Natural killer cell (primary cell): Measurements from ENCODE around the gene PRLH. TPM values are rescaled to one million over a fixed set of nuclear protein-coding genes. Genes with fewer than 3 reads are reported as not detected.

ENCODE experiments used
- ATAC-seq, 3 donors: fragments of 150-1000 bp in 2 of 3; fragments of 200-7000 bp in 1 of 3; cut with Tn5 transposase; 1 replicate in 1 of 3; 2 replicates in 2 of 3; pipeline ENCODE4 v1.10.0; 2021; ENCODE audit warnings: mild to moderate bottlenecking in 2 of 3, moderate library complexity in 2 of 3
- DNase-seq, 2 donors: peaks; one replicate each; pipeline versions ENCODE4 v3.0.0 to v3.0.0-alpha.2; 2013 to 2021; ENCODE audit warnings: mixed read lengths in 1 of 2
- H3K27ac ChIP-seq: one replicate; pipeline ENCODE4 v1.5.1; 2013; ENCODE audit warnings: mild to moderate bottlenecking, low read length
- H3K27me3 ChIP-seq: one replicate; pipeline ENCODE4 v1.6.1; 2013; ENCODE audit warnings: low read length; ENCODE audit not compliant: control insufficient read depth, insufficient read depth
- H3K36me3 ChIP-seq: one replicate; pipeline ENCODE4 v1.6.1; 2013; ENCODE audit warnings: low read length; ENCODE audit not compliant: control insufficient read depth, insufficient read depth
- H3K4me1 ChIP-seq: one replicate; pipeline ENCODE4 v1.6.1; 2013; ENCODE audit warnings: low read length; ENCODE audit not compliant: control insufficient read depth, insufficient read depth
- H3K4me3 ChIP-seq: one replicate; pipeline ENCODE4 v1.5.1; 2013; ENCODE audit warnings: low read length
- H3K9me3 ChIP-seq: one replicate; pipeline ENCODE4 v1.6.1; 2013; ENCODE audit warnings: low read length; ENCODE audit not compliant: control insufficient read depth, insufficient read depth
- H3K27ac Mint-ChIP-seq, 2 donors: one replicate each; pipeline ENCODE4 v1.8.0; 2022; ENCODE audit warnings: mild to moderate bottlenecking in 2 of 2, mixed read lengths in 2 of 2, moderate library complexity in 1 of 2
- H3K27me3 Mint-ChIP-seq, 2 donors: one replicate each; pipeline ENCODE4 v1.8.0; 2022; ENCODE audit warnings: low read depth in 2 of 2, mixed read lengths in 2 of 2
- H3K36me3 Mint-ChIP-seq: one replicate; pipeline ENCODE4 v1.8.0; 2022; ENCODE audit warnings: mixed read lengths
- H3K4me1 Mint-ChIP-seq, 2 donors: one replicate each; pipeline ENCODE4 v1.8.0; 2022; ENCODE audit warnings: mixed read lengths in 2 of 2
- H3K4me3 Mint-ChIP-seq: one replicate; pipeline ENCODE4 v1.8.0; 2022; ENCODE audit warnings: mild to moderate bottlenecking, moderate library complexity, mixed read lengths
- H3K9me3 Mint-ChIP-seq, 2 donors: one replicate each; pipeline ENCODE4 v1.8.0; 2022; ENCODE audit warnings: mixed read lengths in 2 of 2
- CTCF ChIP-seq: fragments of 200-600 bp; IDR thresholded peaks from one replicate; pipeline ENCODE4 v1.8.0; 2022; ENCODE audit warnings: antibody characterized with exemption
- WGBS: methylation state at CpG from one replicate; pipeline ENCODE4 v1.1.7; 2013; ENCODE audit warnings: missing lambda C conversion rate; ENCODE audit not compliant: insufficient coverage; 5-methylcytosine and 5-hydroxymethylcytosine counted together
- intact Hi-C: fragments of 100-400 bp; cut with micrococcal nuclease; formaldehyde crosslinking; loops from one replicate; pipeline ENCODE4 v1.14.2; 2022
- total RNA-seq, 4 donors: library from RNA; stranded (reverse); fragments of 120-200 nt in 1 of 4; gene quantifications; one replicate each; pipeline versions ENCODE4 v1.2.3 to v1.2.4, GENCODE V29; 2013 to 2022

Gene PRLH
- total RNA-seq, 3 donors from 2014 or later (not counting 1 experiment from before 2014, with no cell fraction given) = not detected

GRCh38 chr2:237574467-237574866, 8.1 kb downstream of the PRLH start:
- no peaks in the 10 kb centered on the region for H3K36me3 ChIP-seq
- 92% methylated on average over 9 of the region's 9 CpGs for WGBS
- no peaks in the 10 kb centered on the region for H3K36me3 Mint-ChIP-seq
- H3K4me3 Mint-ChIP-seq = no peak overlapping the region
- H3K9me3 Mint-ChIP-seq = no peaks in the 10 kb centered on the region
- peaks cover 0 to 3% of the 10 kb centered on the region in 2 donors for H3K27me3 Mint-ChIP-seq
- no peak overlapping the region for H3K4me3 ChIP-seq
- H3K27ac ChIP-seq = no peak overlapping the region
- ATAC-seq (no peak), DNase-seq (no peak)
- H3K27ac Mint-ChIP-seq = no peak overlapping the region
- peaks cover 6% of the 10 kb centered on the region for H3K4me1 ChIP-seq
- no peaks in the 10 kb centered on the region for H3K27me3 ChIP-seq
- no peaks in the 10 kb centered on the region for H3K9me3 ChIP-seq
- intact Hi-C loops = loop anchor here (5.0 kb wide), 2 partner anchors 152 to 422 kb away; no protein-coding TSS in a partner anchor
- no peak for TF ChIP-seq CTCF
- H3K4me1 Mint-ChIP-seq = peaks cover 5 to 6% of the 10 kb centered on the region in 2 donors

- Histone ChIP-seq H3K9me3 (no peaks in the 10 kb centered on the region), H3K4me3 (no peak overlapping the region), H3K4me1 (peaks cover 6% of the 10 kb centered on the region), H3K27me3 (no peaks in the 10 kb centered on the region), H3K36me3 (no peaks in the 10 kb centered on the region), H3K27ac (no peak overlapping the region)
- ATAC-seq (no peak), DNase-seq (no peak)
- intact Hi-C loops = loop anchor here (5.0 kb wide), 2 partner anchors 153 to 423 kb away; no protein-coding TSS in a partner anchor
- no peaks in the 10 kb centered on the region for H3K27me3 Mint-ChIP-seq
- H3K27ac Mint-ChIP-seq = no peak overlapping the region
- TF ChIP-seq CTCF = no peak
- peaks cover 5 to 6% of the 10 kb centered on the region in 2 donors for H3K4me1 Mint-ChIP-seq
- no peak overlapping the region for H3K4me3 Mint-ChIP-seq
- H3K9me3 Mint-ChIP-seq = no peaks in the 10 kb centered on the region
- H3K36me3 Mint-ChIP-seq = no peaks in the 10 kb centered on the region
- WGBS = 84% methylated on average over 24 of the region's 25 CpGs
Observed at GRCh38 chr2:237574894-237575868, 8.8 kb downstream of the PRLH start.

- Mint-ChIP-seq H3K9me3 (no peaks in the 10 kb centered on the region), H3K27ac (no peak overlapping the region), H3K4me3 (no peak overlapping the region), H3K36me3 (no peaks in the 10 kb centered on the region), H3K4me1 (peaks cover 5 to 6% of the 10 kb centered on the region in 2 donors), H3K27me3 (no peaks in the 10 kb centered on the region)
- Histone ChIP-seq H3K9me3 (no peaks in the 10 kb centered on the region), H3K27ac (no peak overlapping the region), H3K27me3 (no peaks in the 10 kb centered on the region), H3K4me1 (peaks cover 6% of the 10 kb centered on the region), H3K4me3 (no peak overlapping the region), H3K36me3 (no peaks in the 10 kb centered on the region)
- ATAC-seq (no peak), DNase-seq (no peak)
- intact Hi-C loops = no loop called here
- 89% methylated on average over 27 of the region's 27 CpGs for WGBS
- no peak for TF ChIP-seq CTCF
Observed at GRCh38 chr2:237575869-237576862, 9.8 kb downstream of the PRLH start.
